Stimulated activated CD4-positive, alpha-beta T cell treated with anti-CD3 and anti-CD28 coated beads, TNF-alpha, amount 100 ng/mL, for 1 hour (primary cell): ENCODE measurements around the gene GKAP1.
"Not testable (repeated sequence)": the region's sequence is repeated elsewhere in the genome, so short reads cannot be mapped to it uniquely, and the experiment has no call there.

Experiments
- DNase-seq, 3 donors: peaks; one replicate each; pipeline ENCODE4 v3.0.0-alpha.2; 2020; ENCODE audit warnings: low read depth in 3 of 3, low spot score in 1 of 3

GKAP1 gene

DNA sequence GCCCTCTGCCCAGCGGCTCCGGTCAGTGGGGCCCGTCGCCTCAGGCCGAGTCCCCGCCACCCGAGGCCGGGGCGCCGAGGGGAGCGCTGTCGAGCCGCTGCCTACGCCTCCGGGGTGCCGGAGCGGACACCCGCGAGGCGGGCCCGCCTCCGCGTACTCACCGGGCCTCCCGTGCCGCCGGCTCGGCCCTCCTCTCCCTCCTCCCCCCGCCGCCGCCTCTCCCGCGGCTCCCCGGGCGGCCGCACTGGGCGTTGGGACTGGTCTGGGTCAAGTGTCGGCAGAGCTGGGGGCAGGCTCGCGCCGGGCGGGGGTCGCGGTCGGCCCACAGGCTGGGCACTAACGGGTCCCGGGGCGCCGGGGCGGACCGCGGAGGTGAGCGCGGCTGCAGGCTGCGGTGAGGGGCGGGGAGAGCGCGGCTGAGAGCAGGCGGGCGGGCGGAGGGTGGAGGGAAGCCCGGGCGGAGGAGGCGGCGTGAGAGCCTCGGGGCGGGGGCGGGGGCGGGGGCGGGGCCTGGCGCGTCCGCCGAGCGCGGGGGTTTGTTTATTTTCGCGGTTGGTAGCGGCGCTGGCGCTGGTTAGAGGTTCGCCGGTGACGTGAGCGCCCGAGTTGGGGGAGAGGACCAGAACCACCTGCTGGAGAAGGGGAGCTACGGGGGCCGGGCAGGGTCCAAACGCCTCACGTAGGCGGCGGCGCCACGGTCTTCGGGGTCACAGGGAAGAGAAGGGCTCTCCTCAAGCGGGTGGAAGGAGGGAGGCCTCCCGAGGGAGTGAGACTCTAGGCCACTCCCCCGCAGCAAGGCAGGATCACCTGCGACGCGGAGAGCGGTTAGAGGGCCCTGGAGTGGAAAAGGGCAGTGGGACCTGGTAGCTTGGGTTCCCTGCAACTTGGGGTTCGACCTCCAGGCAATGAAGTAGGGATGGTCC lies at the start of gene GKAP1:
GKAP1 (minus strand) TSS at position 414 of the 923 bp plus-strand sequence. CDS start 11,252 bp downstream, outside the sequence.
- DNase-seq: peak; percentile 52 to 70 (median 54)

DNA sequence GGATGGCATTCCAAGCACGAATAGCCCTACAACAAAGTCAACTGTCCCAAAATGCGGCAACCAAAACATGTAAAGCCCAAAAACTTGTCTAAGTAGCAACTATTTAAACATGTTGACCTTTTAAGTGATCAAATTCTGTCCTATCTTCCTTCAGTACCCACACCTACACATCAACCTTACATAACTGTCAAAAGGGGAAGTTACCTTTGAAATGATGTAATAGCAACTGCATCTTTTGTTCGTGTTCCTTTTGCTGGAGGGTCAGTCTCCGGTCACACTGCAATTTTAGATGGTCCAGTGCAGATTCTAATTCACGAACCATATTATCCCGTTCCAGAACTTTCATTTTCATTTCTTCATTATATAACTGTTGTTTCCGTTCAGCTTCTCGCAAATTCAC lies 32.3 kb upstream of the GKAP1 start:
- DNase-seq: not testable (repeated sequence)

DNA sequence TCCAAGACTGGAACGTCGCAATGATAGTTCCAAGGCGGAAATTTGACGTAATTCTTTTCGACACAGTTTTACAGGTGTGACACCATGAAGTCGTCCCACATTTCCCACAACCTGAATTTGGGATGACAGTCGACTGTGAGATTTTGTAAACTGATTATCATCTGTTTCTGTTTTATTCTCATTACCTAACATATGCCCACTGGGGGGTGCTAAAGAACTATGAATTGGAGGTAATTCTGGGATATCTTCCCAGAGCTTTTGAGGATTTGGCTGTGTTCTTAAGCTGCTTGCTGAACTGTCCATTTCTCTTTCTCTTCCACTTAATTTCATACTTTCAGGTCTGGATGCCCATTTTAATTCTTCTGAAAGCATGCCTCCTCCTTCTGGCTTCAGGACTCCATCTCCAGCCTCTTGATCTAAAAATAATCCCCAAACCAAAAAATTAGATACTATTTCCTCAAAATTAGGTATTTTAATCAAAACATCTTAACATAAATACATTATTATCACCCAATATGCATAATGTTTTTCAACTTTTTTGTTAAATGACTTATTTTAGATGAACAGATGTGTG lies 19.6 kb upstream of the GKAP1 start:
- not testable (repeated sequence) for DNase-seq

DNA sequence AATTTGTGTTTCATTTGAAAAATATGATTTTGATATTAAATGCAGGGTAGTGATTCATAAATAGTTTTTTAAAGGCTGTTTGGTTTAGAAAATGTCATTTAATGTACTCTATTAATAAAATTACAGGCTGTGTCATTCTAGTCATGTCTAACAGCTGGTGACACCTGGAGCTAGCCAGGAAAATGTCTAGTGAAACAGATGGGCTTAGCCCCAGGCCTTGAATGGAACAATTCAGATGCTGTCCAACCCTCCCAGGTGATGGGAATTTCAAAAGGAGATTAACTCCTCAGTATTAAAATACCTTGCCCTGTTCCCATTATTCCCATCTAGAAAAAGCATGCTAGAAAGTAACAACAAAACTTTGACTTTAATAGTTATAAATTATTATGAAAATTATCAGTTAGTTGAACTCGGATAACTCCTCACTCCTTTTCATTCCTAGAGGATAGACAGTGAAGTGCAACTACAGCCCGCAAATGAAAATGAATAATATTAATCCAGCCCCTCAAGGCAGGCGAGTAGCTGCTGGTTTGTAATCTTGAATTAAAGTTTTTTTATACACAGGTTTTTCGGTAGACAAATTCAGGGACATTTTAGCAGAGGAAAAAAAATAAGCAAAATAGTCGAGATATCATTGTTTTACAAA lies 13.0 kb upstream of the GKAP1 start:
- DNase-seq: not testable (repeated sequence)

DNA sequence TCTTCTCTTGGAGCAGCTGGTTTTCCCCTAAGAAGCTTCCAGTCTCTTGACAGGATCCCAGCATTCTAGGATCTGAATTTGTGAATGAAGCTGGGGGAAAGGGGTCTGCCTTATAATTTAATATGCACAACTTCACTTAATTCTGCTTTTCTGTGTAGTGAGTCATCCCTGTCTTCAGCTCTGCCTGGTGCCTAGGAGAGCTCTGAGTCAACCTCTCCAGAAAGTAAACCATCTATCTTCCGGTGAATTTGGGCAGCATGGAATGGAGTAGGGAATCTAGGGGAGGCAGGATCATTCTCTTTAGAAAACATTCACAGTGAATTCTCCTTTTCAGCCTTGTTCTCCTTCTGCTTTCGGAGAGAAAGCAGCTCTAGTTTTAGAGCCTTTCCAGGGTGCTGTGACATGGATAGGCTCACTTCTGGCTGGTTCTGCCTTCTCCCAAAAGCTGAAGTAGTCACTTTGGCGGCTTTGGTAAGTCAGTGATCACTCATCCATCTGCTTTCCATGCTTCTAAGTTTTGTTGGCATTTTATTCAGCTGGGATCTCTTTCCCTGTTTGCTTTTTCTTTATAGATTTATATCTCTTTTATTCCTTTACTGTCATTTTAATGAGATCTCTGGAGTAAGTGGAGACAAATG lies 7.5 kb upstream of the GKAP1 start:
- DNase-seq: not testable (repeated sequence)

DNA sequence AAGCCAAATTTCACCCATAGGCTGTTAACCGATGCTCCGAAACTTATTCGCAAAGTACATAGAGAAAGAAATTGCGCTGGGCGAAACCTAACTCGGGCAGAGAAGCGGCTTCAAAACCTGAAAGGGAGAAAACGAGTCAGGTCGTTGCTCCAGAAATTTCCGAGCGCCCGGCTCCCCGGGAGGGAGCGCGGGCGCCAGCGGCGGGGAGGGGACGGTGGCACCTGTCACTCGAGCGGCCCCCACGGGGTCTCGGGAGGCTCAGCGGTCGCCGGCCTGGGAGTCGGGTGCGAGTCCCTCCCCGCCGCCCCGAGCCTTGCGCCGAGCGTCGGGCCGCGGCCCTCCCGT lies 586 bp downstream of the GKAP1 start:
- DNase-seq: peak in 1 of 3 donors; percentile 5

DNA sequence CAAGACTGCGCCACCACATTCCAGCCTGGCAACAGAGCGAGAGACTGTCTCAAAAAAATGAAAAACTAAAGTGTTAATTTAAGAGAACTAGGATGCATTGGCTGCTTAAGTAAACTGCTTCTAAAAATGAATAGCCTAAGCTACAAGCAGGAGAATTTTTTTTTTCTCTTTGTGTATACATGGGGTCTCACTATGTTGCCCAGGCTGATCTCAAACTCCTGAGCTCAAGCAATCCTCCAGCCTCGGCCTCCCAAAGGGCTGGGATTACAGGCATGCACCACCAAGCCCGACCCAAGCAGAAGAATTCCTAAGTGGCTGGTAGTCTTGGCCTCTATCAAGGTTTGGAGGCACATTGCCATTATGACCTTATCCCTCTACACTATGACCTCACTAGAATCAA lies 2.4 kb downstream of the GKAP1 start:
- DNase-seq: not testable (repeated sequence)

DNA sequence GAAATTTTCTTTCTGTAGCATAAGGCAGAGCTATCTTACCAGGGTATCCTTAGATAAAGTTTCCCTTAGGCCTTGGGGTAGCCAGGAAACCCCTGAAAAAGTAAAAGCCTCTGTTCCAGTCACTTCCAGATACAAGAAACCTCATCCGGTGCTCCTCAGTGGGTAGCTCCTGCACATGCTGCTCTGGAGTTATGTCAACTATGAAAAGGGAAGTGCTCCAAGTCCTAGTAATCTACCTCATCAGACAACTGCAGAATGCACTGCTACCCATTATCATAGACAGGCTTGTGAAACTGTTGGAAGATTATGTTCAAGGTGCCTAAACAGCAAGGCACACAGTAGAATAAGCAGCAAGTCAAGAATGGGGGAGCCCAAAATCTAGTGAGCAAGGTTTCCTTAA lies 8.4 kb downstream of the GKAP1 start:
- not testable (repeated sequence) for DNase-seq

DNA sequence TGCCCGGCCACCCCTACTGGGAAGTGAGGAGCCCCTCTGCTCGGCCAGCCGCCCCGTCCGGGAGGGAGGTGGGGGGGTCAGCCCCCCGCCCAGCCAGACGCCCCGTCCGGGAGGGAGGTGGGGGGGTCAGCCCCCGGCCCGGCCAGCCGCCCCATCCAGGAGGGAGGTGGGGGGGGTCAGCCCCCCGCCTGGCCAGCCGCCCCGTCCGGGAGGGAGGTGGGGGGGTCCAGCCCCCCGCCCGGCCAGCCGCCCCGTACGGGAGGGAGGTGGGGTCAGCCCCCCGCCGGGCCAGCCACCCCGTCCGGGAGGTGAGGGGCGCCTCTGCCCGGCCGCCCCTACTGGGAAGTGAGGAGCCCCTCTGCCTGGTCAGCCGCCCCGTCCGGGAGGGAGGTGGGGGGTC lies 13.1 kb downstream of the GKAP1 start:
- not testable (repeated sequence) for DNase-seq

DNA sequence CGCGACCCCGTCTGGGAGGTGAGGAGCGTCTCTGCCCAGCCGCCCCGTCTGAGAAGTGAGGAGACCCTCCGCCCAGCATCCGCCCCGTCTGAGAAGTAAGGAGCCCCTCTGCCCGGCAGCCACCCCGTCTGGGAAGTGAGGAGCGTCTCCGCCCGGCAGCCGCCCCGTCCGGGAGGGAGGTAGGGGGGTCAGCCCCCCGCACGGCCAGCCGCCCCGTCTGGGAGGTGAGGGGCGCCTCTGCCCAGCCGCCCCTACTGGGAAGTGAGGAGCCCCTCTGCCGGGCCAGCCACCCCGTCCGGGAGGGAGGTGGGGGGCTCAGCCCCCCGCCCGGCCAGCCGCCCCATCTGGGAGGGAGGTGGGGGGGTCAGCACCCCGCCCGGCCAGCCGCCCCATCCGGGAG lies 13.6 kb downstream of the GKAP1 start:
- not testable (repeated sequence) for DNase-seq

DNA sequence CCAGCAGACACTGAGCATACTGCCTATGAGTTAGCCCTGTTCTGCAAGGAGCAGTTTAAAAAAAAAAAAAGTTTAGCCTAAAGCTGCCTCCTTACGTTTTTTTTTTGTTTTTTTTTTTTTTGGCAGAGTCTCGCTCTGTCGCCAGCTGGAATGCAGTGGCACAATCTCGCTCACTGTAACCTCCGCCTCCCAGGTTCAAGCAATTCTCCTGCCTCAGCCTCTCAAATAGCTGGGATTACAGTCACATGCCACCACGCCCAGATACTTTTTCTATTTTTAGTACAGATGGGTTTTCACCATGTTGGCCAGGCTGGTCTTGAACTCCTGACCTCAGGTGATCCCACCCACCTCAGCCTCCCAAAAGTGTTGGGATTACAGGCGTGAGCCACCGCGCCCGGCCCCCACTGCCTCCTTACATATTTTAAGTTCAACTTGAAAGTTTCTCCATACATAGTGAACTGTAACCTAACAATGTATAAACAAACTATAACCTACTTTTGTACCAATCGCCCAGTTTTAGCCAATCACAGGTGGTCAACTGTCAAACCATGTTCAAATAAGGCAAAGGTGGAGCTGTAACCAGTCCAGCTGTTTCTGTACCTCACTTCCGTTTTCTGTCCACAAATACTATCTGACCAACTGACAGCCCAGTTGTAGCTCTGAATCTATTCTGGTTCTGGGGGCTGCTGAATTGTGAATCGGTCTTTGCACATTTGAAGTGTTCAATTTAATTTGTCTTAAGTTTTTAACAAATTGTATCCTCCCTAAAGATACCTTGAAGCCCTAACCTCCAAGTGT lies 17.1 kb downstream of the GKAP1 start:
- no peak for DNase-seq

DNA sequence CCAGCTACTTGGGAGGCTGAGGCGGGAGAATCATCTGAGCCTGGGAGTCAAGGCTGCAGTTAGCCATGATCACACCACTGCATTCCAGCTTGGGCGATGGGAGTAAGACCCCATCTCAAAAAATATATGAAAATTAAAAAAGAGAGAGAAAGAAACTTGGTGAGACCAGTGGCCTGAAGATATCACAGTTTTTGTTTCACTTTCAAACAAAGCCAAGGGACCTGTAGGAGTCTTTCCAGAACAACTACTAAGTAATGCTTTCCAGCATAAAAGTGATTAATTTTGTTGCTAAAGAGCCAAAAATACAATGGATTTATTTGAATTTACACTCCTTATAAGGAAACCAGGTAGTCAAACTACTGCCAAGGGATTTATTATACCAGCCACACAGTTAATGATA lies 23.5 kb downstream of the GKAP1 start:
- DNase-seq: no peak

DNA sequence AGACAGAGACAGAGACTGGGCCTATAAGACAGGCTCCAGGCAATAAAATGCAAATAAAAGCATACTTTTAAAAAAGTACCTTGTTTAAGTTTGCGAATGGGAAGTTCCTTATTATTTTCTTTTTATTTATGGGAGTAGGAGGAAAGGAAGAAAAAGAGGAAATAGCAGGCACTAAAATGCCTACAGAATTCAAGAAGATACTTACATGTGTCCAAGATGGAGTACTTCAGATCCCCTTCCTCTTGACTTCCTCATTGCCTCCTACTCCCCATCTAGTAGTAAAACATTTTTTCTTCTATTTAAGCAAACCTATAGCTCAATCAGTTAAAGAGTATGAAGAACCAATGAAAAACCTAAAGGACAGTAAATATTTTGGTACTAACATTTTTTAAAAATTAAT lies 24.8 kb downstream of the GKAP1 start:
- no peak for DNase-seq

DNA sequence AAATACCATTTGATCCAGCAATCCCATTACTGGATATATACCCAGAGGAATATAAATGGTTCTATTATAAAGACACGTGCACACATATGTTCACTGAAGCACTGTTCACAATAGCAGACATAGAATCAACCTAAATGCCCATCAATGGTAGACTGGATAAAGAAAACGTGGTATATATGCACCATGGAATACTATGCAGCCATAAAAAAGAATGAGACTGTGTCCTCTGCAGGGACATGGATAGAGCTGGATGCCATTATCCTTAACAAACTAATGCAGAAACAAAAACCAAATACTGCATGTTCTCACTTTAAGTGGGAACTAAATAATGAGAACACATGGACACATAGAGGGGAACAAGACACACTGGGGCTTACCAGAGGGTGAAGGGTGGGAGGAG lies 39.4 kb downstream of the GKAP1 start:
- DNase-seq: no peak

DNA sequence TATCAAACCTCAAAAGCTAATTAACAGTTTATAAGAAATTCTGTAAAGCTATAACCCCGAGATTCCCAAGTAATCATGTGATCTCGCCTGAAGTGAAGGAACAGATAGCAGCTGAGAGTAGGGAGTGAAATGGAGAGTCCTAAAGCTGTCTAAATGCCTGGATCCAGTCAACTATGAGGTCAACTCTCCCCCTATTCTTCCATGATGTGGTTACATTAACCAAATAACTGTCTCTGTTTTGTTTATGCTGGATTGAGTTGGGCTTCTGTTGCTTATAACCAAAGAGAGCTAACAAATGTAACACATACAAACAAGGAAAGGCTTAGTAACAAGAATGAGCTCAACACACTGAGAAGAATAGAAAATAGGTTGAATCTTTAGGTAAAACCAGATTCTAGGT lies 41.6 kb downstream of the GKAP1 start:
- no peak for DNase-seq

DNA sequence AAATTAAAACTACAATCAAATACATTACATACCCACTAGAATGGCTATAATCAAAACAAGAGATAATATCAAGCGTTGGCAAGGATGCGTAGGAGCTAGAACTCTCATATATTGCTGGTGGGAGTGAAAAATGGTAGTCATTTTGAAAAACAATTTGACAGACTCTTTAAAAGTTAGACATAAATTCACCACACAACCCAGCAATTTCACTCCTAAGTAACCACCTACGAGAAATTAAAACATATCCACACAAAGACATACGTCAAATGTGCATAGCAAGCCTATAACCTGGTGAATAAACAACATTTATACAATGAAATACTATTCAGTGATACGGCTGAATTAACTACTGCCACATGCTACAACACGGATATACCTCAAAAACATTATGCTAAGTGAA lies 44.7 kb downstream of the GKAP1 start:
- DNase-seq: no peak

DNA sequence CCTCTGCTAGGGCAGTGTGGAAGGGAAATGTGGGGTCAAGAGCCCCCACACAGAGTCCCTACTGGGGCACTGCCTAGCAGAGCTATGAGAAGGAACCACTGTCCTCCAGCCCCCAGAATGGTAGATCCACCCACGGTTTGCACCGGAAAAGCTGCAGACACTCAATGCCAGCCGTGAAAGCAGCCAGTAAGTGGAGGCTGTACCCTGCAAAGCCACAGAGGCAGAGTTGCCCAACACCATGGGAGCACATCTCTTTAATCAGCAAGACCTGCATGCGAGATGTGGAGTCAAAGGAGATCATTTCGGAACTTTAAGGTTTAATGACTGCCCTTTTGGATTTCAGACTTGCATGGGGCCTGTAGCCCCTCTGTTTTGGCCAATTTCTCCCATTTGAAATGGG lies 52.2 kb downstream of the GKAP1 start:
- DNase-seq: no peak

DNA sequence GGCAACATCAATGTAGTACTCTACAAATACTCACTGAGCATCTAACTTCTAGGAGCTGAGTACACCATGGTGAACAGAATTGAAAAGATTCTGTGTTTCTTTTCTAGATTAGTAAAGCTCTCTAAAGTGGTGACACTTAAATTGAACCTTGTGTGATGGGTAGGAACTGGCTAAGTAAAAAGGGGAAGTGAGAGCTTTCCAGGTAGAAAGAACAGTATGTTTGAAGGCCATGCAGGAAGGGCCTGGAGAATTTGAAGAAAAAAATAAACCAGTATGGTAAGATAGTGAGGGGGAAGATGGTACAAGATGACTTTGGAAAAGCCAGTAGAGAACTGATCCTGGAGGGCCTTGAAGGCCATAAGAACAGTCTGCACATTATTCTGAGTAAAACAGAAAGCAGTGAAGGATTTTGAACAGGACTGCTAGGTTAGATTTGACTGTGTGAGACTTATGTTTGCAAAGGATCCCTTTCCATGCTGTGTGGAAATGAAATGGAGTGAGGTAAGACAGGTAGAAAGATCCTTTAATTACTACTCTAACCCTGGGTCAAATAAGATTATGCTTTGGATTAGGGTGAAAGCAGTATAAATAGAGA lies 63.1 kb downstream of the GKAP1 start:
- DNase-seq: no peak

DNA sequence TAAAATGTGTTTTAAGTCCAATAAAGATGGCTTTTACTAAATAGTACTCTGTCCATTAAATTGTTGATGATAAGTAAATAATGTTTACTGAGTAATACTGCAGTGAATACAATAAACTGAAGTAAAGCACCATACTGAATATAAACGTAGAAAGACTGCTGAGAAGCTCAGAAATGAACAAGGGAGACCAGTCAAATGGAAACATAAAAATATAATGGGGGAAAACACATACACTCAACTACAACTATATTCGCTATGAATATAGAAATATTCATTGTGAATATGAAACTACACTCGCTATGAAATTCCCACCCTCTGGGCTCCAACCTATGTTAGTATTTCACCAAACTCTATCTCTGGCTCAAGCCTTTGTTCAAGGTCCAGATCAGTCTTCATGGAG lies 67.9 kb downstream of the GKAP1 start:
- DNase-seq: no peak

DNA sequence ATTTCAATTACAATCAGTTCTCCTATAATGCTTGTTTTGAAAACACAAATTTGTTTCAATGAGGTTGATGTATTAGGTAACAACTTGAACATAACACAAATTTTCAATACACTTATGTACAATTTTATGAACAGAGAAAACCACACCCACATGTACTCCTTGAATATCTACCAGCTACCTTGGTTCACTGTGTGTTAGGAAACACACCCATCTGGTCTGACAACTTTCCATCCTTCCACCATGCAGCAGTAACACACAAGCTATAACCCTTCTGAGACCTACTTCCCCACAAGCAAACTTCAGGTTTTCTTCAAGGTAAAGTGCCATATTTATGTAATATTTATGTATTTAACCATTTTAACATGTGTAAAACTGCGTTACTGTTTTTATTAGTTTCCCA lies 73.4 kb downstream of the GKAP1 start:
- DNase-seq: no peak
